Femur (tissue), 1 donor: ENCODE results near the gene UPK1A.

ENCODE experiments used
- DNase-seq: peaks from one replicate; pipeline ENCODE4 v3.0.0-alpha.2; 2017

Gene UPK1A

DNA sequence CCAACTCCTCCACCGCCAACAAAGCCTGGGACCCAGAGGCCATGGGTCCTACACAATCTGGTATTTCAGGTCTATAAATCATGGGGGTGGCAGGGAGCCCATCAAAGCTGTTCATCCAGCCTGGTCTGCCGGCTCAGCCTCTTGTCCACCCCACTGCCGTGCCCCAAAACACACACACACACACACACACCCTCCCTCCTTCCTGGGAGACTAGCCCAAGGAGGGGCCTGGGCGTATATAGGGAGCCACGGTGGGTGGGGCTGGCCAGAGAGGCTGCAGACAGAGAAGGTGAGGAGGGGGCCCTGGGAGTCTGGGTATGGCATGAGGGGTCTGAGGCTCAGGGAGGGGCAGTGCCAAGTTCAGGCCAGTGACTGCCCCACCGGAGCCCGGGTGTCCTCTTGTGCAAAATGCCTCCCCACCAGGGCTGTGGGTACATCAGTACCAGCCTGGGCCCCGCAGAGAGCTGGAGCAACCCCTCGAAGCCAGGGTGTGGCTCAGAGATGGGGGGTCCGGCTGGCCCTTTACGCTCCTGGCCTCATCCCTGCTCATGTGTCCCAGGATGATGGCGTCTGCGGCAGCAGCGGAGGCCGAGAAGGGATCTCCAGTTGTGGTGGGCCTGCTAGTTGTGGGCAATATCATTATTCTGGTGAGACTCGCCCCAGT is at the start of gene UPK1A:
Gene UPK1A (plus strand): TSS at position 267 of the 663 bp plus-strand sequence. CDS start 296 bp downstream, at position 563.
- DNase-seq = no peak

DNA sequence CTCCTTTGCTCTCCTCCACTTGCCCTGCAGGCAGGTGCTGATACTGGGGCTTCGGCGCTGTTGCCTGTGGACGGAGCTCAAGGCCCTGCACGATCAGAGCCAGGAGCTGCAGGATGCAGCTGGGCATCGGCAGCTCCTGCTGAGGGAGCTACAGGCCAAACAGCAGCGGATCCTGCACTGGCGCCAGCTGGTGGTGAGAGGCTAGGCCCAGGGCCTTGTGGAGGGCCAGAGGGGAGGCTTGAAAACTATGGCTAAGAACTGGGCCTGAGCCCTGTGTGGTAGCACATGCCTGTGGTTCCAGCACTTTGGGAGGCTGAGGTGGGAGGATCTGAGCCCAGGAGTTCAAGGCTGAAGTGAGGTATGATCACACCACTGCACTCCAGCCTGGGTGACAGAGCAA is 47.5 kb upstream of the UPK1A start:
- no peak for DNase-seq

GRCh38 chr19:35619290-35619923 is 46.9 kb upstream of the UPK1A start:
- no peak for DNase-seq

- no peak for DNase-seq
Measured at GRCh38 chr19:35620001-35620400, 46.3 kb upstream of the UPK1A start.

DNA sequence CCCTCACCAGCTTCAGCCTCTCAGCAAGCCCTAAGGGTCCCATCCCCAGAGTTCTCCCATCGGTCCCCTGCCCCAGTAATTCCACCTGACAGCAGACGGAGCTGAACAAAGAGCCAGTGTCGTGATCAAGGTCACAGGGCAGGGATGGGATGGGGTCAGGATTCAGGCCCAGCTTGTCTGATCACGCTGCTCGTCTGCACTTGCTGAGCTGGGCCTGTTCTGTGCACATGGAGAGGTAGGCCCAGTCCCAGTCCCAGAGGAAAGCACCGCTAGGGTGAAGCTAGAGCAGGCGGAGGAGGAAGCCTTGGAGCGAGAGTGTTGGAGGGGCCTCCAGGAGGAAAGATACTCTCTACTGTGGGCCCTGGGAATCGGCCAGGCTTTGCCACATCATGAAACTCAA is 44.6 kb upstream of the UPK1A start:
- DNase-seq = no peak

DNA sequence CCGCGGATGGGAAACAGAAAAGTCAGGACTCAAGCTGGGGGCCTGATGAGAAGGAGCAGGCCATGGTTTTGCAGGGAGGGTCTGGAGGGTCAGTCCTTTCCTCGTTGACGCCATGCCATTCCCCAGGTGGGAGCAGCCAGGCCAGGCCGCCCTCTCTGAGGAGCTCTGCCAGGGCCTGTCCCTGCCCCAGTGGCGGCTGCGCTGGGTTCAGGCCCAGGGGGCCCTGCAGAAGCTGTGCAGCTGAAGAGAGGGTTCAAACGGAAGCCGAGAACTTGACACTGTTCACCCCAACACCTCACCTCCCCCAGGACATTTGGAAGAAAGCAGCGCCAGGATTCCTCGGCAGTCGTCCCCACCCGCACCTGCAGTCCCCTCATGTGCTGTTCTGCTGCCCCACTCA is 43.6 kb upstream of the UPK1A start:
- no peak for DNase-seq

- no peak for DNase-seq
Measured at GRCh38 chr19:35623327-35624010, 42.8 kb upstream of the UPK1A start.

- no peak for DNase-seq
Measured at GRCh38 chr19:35628264-35628564, 38.1 kb upstream of the UPK1A start.

DNA sequence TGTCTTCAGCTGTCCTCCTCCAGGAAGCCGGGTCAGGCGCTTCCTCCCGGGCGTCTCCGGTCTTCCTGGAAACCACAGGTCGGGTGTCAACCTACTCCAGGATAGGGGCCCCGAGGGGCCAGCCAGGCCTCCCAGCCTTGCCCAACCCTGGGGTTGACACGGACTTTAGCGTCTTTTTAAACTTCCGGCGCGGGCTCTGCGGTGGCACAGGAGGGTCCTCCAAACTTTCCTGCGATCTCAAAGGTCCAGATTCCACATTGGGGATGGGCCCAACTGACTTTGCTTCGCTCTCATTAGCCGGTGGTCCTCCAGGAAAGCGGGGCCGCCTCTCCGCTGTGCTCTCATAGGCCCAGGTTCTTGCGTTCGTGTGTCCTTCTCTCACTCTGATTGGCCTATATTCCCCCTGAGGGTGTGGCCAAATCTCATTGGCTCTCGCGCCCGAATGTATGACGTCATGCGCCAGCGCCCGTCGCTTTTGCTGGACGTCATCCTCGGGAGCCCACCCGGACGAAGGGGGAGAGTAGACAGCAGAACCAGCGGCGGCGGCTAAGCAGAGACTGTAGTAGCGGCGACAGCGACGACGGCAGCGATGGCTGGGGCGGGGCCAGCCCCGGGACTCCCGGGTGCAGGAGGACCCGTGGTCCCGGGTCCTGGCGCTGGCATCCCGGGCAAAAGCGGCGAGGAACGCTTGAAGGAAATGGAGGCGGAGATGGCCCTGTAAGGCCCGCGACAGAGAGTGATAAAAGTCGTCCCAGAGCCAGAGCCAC is 37.6 kb upstream of the UPK1A start, which contains the start of gene RBM42:
Gene RBM42 (plus strand): TSS at position 472 of the 767 bp plus-strand sequence. CDS start 118 bp downstream, at position 590.
- peak; percentile 99 for DNase-seq

GRCh38 chr19:35629332-35629633 is 37.0 kb upstream of the UPK1A start:
- no peak for DNase-seq

DNA sequence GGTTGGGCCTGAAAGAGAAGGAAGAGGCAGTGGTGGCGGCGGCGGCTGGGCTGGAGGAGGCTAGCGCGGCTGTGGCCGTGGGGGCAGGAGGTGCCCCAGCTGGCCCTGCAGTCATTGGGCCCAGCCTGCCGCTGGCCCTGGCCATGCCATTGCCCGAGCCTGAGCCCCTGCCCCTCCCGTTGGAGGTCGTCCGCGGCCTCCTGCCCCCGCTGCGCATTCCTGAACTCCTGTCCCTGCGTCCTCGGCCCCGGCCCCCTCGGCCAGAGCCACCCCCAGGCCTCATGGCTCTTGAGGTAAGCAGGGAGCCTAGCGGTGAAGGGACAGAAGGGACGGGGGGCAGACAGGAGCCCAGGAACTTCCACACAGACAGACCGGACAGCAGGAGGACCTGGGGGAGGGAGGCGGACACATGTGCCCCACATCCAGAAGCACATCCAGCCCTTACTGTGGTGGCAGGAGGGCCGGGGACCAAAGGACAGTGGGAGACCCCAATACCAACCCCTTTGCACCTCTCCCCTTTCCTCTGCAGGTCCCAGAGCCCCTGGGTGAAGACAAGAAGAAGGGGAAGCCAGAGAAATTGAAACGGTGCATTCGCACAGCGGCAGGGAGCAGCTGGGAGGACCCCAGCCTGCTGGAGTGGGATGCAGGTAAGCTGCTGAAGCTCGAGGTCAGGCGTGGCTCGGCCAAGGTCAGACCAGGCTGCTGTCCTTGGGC is 32.4 kb upstream of the UPK1A start:
- no peak for DNase-seq

DNA sequence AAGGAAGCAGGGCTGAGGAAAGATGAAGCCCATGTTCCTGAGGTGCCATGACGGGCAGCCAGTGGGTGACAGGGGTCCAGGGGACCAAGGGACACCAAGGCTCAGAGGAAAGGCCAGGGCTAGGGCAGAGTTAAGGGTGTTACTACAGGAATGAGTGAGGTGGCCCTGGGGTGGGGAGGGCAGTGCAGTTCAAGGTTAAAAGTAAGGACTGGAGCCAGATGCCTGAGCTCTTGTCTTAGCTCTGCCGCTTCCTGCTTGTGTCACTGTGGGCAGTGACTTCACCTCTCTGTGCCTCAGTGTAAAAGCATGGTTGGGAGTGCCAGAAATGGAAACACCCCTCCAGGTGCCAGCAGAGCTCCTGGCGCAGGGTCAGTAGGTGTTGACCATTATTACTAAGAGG is 29.7 kb upstream of the UPK1A start:
- no peak for DNase-seq

DNA sequence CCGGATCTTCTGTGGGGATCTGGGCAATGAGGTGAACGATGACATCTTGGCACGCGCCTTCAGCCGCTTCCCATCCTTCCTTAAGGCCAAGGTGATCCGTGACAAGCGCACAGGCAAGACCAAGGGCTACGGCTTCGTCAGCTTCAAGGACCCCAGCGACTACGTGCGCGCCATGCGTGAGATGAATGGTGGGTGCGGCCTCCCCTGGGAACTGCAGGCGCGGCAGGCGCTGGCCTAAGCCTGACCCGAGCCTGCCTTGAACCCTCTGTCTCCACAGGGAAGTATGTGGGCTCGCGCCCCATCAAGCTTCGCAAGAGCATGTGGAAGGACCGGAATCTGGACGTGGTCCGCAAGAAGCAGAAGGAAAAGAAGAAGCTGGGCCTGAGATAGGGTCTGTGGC is 29.2 kb upstream of the UPK1A start:
- no peak for DNase-seq

DNA sequence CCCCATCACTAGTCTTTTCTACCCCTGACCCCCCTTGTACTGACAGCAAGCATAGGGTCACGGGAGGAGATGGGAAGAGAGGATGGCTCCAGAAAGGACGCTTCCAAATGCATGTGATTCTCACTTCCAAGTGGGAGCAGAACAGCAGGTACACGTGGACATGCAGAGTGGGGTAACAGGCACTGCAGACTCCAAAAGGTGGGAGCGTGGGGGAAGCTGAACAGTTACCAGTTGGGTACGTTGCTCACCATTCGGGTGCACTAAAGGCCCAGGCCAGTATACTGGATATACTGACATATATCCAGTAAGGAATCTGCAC is 27.0 kb upstream of the UPK1A start:
- DNase-seq = no peak

DNA sequence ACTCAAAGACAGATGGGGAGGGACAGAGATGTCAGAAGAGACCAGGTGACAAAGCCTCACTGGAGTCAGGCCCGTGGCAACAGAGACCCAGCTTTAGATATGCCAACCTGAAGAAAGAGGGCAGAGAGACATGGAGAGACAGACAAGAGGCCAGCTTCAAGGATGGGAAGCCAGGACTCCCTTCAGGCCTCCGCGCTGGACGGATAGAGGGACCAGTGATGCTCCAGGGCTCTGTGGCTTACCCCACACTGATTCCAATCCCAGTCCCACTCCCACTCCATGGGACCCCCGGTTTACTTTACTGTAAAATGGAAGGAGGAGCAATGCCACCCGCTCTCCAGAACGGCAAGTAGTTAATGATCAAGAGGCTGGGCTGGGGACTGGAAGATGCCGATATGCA is 26.5 kb upstream of the UPK1A start:
- DNase-seq = no peak

DNA sequence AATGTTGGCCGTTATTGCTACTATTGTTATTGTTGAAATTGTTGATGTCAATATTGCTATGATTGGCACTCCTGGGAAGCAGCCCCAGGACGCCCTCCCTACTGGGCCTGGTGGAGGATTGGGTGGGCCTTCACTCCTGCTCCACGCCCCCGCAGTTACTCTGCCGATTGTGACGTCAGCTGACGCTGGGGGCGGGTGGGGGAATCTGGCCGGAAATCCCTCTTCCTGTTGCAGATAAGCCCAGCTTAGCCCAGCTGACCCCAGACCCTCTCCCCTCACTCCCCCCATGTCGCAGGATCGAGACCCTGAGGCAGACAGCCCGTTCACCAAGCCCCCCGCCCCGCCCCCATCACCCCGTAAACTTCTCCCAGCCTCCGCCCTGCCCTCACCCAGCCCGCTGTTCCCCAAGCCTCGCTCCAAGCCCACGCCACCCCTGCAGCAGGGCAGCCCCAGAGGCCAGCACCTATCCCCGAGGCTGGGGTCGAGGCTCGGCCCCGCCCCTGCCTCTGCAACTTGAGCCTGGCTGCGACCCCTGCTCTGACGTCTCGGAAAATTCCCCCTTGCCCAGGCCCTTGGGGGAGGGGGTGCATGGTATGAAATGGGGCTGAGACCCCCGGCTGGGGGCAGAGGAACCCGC is 24.7 kb upstream of the UPK1A start, which contains the start of gene ETV2:
Gene ETV2 (plus strand): TSS at position 231 of the 637 bp plus-strand sequence. CDS start 716 bp downstream, outside the sequence.
- DNase-seq = peak; percentile 64

GRCh38 chr19:35642312-35642711 is 24.0 kb upstream of the UPK1A start:
- no peak for DNase-seq

- peak; percentile 43 for DNase-seq
Measured at GRCh38 chr19:35642798-35643254, 23.5 kb upstream of the UPK1A start.

- DNase-seq = peak; percentile 87
Measured at GRCh38 chr19:35643255-35644205, 22.8 kb upstream of the UPK1A start.

GRCh38 chr19:35644206-35644986 is 21.9 kb upstream of the UPK1A start:
- DNase-seq = peak; percentile 97
